HG02642 (cell line): Measurements from ENCODE around the gene SYNE2.
"Not testable (repeated sequence)": the region's sequence is repeated elsewhere in the genome, so short reads cannot be mapped to it uniquely, and the experiment has no call there.

Experiments
- ATAC-seq: cut with Tn5 transposase; IDR thresholded peaks from one replicate; pipeline ENCODE4 v1.9.1; 2021; ENCODE audit warnings: mild to moderate bottlenecking; ENCODE audit not compliant: unreplicated experiment, poor library complexity

Gene SYNE2

GRCh38 chr14:64114796-64115195, 262.0 kb downstream of the SYNE2 start:
- ATAC-seq = no peak

- ATAC-seq = no peak
Observed at GRCh38 chr14:64115401-64115800, 262.6 kb downstream of the SYNE2 start.

GRCh38 chr14:64117671-64118402, 265.0 kb downstream of the SYNE2 start:
- no peak for ATAC-seq

GRCh38 chr14:64118403-64118742, 265.6 kb downstream of the SYNE2 start:
- ATAC-seq = not testable (repeated sequence)

- ATAC-seq = no peak
Observed at GRCh38 chr14:64118892-64119291, 266.1 kb downstream of the SYNE2 start.

GRCh38 chr14:64119500-64119899, 266.7 kb downstream of the SYNE2 start:
- ATAC-seq = no peak

- no peak for ATAC-seq
Observed at GRCh38 chr14:64119980-64120379, 267.2 kb downstream of the SYNE2 start.

- no peak for ATAC-seq
Observed at GRCh38 chr14:64123241-64123822, 270.5 kb downstream of the SYNE2 start.

GRCh38 chr14:64125270-64125669, 272.5 kb downstream of the SYNE2 start:
- no peak for ATAC-seq

GRCh38 chr14:64126548-64126947, 273.7 kb downstream of the SYNE2 start:
- ATAC-seq = no peak

GRCh38 chr14:64137657-64138290, 285.0 kb downstream of the SYNE2 start:
- ATAC-seq = no peak

GRCh38 chr14:64147126-64147790, 294.5 kb downstream of the SYNE2 start:
- ATAC-seq = no peak

- no peak for ATAC-seq
Observed at GRCh38 chr14:64149921-64150320, 297.1 kb downstream of the SYNE2 start.

GRCh38 chr14:64158608-64159007, 305.8 kb downstream of the SYNE2 start:
- no peak for ATAC-seq

GRCh38 chr14:64159588-64159987, 306.8 kb downstream of the SYNE2 start:
- no peak for ATAC-seq

- no peak for ATAC-seq
Observed at GRCh38 chr14:64170181-64170580, 317.4 kb downstream of the SYNE2 start.

GRCh38 chr14:64174922-64175782, 322.3 kb downstream of the SYNE2 start:
- ATAC-seq = no peak

- no peak for ATAC-seq
Observed at GRCh38 chr14:64176330-64176729, 323.5 kb downstream of the SYNE2 start.

- no peak for ATAC-seq
Observed at GRCh38 chr14:64178814-64179213, 326.0 kb downstream of the SYNE2 start.

- not testable (repeated sequence) for ATAC-seq
Observed at GRCh38 chr14:64182908-64183307, 330.1 kb downstream of the SYNE2 start.
